Smooth muscle cell of the brain vasculature (primary cell): ENCODE measurements around the gene GNB3.
"Not testable (repeated sequence)": the region's sequence is repeated elsewhere in the genome, so short reads cannot be mapped to it uniquely, and the experiment has no call there.

Source experiments
- DNase-seq: peaks from one replicate; pipeline ENCODE4 v3.0.0-alpha.2; 2012; ENCODE audit warnings: low read depth, low spot score

Gene GNB3

DNA sequence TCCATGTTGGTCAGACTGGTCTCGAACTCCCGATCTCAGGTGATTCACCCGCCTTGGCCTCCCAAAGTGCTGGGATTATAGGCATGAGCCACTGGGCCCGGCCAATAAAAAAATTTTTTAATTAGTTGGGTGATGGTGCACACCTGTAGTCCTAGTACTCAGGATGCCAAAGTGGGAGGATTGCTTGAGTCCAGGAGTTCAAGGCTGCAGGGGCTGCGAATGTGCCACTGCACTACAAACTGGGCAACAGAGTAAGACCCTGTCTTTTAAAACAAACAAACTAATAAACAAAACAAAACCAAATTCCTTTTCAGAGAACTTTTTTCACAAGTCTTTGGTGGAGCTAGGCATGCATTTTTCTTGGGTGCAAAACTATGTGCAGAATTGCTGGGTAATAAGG is 42.5 kb downstream of the GNB3 start:
- DNase-seq, result no peak

DNA sequence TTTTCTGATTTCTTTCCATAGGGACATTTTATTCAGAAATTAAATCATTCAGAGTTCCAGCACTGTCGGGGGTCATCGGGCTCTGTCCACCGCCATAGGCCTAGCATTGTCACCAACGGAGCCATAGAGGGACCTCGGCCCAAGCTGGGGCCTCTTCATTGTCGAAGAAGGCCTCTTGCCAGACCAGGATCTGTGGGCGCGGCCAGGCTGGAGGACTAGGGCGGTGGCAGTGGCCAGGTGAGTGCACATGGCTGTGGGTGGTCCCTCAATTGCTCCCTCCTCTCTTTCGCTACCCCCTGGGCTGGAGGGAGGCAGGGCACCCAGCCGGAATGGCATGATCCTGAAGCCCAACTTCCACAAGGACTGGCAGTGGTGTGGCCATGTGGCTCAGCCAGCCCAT is 43.0 kb downstream of the GNB3 start:
- DNase-seq, result no peak

DNA sequence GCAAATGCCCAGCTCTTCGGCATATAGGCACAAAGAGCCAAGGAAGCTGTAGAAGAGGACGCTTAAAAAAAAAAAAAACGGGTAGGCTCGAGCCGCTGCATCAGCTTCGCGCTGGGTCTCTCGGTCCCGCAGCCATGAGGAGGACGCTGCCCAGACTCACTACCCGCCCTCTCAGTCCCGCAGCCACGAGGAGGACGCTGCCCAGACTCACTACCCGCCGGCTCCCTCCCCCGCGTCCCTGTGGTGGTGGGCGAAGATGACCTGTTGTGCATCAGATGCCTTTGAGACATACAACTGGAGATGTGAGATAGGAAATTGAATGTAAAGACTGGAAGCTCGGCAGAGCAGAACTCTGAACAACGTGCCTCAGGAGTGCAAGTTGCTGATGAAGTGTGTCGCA is 43.8 kb downstream of the GNB3 start:
- DNase-seq, result no peak

DNA sequence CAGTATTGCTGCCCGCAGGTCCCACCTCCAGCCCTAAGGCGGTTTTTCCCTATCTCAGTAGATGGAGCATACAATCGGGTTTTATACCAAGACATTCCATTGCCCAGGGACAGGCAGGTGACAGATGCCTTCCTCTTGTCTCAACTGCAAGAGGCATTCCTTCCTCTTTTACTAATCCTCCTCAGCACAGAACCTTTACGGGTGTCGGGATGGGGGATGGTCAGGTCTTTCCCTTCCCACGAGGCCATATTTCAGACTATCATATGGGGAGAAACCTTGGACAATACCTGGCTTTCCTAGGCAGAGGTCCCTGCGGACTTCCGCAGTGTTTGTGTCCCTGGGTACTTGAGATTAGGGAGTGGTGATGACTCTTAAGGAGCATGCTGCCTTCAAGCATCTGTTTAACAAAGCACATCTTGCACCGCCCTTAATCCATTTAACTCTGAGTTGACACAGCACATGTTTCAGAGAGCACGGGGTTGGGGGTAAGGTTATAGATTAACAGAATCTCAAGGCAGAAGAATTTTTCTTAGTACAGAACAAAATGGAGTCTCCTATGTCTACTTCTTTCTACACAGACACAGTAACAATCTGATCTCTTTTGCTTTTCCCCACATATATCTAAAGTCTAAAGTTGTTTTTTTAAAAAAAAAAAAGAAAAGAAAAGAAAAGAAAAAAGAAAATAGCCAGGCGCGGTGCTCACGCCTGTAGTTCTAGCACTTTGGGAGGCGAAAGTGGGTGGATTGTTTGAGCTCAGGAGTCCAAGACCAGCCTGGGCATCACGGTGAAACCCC is 45.7 kb downstream of the GNB3 start:
- DNase-seq, result not testable (repeated sequence)

DNA sequence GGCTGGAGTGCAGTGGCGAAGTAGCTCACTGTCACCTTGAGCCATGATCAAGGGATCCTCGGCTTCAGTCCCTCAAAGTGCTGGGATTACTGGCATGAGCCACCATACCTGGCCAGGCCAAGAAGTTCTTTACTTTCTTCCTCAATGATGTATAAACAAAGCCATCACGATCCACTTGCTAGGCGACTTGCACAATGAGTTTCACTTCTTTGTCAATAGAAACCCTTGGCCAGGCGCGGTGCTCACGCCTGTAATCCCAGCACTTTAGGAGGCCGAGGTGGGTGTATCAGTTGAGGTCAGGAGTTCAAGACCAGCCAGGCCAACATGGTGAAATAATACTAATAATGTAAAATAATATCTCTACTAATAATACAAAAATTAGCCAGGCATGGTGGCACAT is 46.7 kb downstream of the GNB3 start:
- DNase-seq, result no peak

DNA sequence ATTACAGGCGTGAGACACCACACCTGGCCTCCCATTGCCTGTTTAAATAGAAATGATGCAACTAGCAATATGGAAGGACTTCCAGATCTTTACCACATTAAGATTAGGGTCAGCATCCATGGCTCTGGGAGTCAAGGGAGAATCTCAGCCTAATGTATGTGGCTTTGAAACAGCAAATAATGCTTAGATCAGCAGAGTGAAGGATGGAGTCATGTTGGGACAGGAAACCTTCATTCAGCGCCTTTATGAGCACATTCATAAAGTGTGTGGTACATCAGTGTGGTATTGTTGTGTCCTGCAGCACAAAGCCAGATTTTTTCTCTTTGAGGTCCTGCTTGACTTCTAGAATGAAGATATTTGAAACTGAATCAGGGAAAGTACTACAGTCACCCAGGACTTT is 47.6 kb downstream of the GNB3 start:
- no peak for DNase-seq

DNA sequence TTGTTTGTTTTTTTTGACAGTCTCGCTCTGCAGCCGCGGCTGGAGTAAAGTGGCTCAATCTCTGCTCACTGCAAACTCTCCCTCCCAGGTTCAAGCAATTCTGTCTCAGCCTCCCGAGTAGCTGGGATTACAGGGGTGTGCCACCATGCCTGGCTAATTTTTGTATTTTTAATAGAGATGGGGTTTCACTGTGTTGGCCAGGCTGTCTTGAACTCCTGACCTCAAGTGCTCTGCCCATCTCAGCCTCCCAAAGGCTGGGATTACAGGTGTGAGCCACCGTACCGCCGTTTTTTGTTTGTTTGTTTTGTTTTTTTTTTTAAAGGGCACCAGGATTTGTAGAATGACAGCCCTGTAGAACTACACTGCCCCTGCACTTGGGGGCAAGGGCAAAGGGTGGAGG is 48.1 kb downstream of the GNB3 start:
- DNase-seq, result not testable (repeated sequence)

DNA sequence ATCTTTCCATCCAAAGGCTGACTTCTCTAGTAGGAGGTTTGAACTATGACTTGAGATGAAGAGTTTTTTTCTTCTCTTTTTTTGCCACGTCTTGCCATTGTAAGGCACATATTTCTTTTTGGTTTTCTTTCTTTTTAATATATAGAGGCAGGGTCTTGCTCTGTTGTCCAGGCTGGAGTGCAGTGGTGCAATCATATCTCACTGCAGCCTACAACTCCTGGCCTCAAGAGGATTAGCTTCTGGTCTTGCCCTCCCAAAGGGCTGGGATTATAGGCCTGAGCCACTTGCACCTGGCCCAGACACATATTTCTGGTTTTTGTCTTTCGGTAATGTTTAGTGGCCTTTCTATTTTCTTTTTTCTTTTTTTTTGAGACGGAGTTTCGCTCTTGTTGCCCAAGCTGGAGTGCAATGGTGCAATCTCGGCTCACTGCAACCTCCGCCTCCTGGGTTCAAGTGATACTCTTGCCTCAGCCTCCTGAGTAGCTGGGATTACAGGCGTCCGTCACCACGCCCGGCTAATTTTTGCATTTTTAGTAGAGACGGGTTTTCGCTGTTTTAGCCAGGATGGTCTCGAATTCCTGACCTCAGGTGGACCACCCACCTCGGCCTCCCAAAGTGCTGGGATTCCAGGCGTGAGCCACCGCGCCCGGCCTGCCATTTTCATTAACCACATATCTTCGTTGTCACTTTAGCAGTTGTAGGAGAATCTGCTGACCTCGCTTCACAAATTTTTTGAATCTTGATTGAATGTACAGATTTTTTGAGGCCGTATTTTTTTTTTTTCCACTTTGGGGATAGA is 49.2 kb downstream of the GNB3 start:
- not testable (repeated sequence) for DNase-seq

DNA sequence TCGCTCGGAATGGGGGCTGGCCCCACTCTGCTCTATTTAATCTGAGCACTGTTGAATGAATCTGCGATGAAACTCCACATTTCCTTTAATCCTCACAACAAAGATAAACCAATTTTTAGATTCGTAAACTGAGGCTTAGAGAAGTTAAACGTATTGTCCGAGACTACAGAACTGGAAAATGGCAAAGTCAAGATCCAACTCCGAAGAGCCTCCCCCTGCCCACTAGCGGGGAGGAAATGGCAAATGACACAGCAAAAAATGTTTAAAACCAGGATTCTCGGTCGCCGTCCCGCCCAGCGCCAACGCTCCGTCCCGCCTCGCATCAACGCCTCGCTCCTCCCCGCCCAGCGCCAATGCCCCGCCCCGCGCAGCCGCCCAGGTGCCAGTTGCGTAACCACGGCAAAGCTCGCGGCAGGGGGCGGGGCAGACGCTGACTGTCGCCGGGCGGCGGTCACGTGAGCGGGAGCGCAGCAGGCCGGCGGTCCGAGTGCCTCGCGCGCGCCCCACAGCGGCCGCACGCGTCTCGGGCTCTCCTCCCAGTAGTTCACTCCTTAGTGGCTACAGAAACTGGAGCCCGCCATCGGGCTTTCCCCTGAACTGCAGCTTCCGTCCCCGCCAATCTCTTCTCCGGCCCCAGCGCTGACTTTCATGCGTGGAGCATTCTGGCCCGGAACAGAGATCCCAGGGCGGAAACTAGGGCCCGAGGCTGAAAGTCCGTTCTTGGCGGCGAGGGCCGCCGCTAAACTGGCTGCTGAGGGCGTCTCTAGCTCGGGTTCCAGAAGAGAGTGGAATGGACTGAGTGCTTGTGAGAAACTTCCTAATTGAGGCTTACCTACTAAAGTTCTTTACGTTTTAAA is 50.3 kb downstream of the GNB3 start:
- peak; percentile 93 for DNase-seq

DNA sequence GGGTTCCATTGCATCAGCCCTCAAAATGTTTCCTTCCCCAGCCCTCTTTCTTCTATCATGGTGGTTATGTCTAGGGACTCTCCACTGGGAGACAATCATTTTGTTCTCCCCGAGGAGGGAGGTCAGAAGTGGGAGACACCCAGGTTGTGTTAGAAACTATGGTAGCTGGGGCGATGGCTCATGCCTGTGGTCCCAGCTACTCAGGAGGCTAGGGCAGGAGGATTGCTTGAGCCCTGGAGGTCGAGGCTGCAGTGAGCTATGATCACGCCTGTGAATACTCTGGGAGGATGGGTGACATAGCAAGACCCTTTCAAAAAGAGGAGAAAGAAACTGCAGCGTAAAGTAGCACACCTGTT is 50.9 kb downstream of the GNB3 start:
- DNase-seq, result no peak

DNA sequence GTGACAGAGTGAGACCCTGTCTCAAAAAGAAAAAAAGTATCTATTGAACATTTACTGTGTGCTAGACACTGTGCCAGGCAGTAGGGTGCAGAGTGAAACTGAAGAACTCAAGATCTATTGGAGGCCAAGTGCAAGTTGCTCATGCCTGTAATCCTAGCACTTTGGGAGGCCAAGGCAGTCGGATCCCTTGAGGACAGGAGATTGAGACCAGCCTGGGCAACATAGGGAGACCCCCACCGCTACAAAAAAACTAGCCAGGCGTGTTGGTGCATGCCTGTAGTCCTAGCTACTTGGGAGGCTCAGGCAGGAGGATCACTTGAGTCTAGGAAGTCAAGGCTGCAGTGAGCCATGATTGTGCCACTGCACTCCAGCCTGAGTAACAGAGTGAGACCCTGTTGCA is 52.0 kb downstream of the GNB3 start:
- not testable (repeated sequence) for DNase-seq

DNA sequence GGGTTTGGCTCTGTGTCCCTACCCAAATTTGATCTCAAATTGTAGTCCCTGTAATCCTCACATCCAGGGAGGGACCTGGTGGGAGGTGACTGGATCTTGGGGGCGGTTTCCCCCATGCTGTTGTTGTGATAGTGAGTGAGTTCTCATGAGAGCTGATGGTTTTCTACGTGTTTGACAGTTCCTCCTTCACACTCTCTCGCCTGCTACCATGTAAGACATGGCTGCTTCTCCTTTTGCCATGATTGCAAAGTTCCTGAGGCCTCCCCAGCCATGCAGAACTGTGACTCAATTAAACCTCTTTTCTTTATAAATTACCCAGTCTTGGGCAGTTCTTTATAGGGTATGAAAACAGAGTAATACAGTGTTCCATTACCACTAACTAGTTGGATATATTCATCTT is 53.6 kb downstream of the GNB3 start:
- DNase-seq, result no peak
